HepG2 (cell line): ENCODE data around the gene TYW1B. TPM values are rescaled to one million over a fixed set of nuclear protein-coding genes. Genes with fewer than 3 reads are reported as not detected.
"Not testable (repeated sequence)": the region's sequence is repeated elsewhere in the genome, so short reads cannot be mapped to it uniquely, and the experiment has no call there.

Experiments
- ADNP ChIP-seq: sonication (generic); formaldehyde crosslinking; IDR thresholded peaks from 2 replicates; pipeline ENCODE4 v1.4.0; 2020; ENCODE audit warnings: missing genetic modification reagents
- ATF7 ChIP-seq, 2 experiments: fragments of 450-650 bp in 1 of 2; sonication (generic) in 1 of 2; formaldehyde crosslinking in 1 of 2; IDR thresholded peaks; 2 replicates each; pipeline versions ENCODE4 v1.4.0 to v1.6.1; 2016 to 2020; ENCODE audit warnings: antibody characterized with exemption in 1 of 2, mild to moderate bottlenecking in 1 of 2, missing genetic modification reagents in 1 of 2
- ERF ChIP-seq: IDR thresholded peaks from 2 replicates; pipeline ENCODE4 v1.6.1; 2018; ENCODE audit warnings: missing biosample characterization, missing genetic modification reagents
- FOSL2 ChIP-seq: sonication (generic); formaldehyde crosslinking; IDR thresholded peaks from 2 replicates; pipeline ENCODE4 v1.4.0; 2020; ENCODE audit warnings: missing genetic modification reagents
- IRX3 ChIP-seq: sonication (generic); formaldehyde crosslinking; IDR thresholded peaks from 2 replicates; pipeline ENCODE4 v1.8.1; 2023; ENCODE audit warnings: mild to moderate bottlenecking, low read depth, missing genetic modification reagents, borderline replicate concordance
- JUN ChIP-seq: sonication (generic); formaldehyde crosslinking; IDR thresholded peaks from 2 replicates; pipeline ENCODE4 v1.4.0; 2020; ENCODE audit warnings: mild to moderate bottlenecking, missing genetic modification reagents
- KLF16 ChIP-seq, 2 experiments: sonication (generic) in 1 of 2; formaldehyde crosslinking in 1 of 2; IDR thresholded peaks; 2 replicates each; pipeline versions ENCODE4 v1.6.1 to v1.8.0; 2016 to 2023; ENCODE audit warnings: missing genetic modification reagents in 2 of 2, missing compliant biosample characterization in 1 of 2
- SATB2 ChIP-seq: sonication (generic); formaldehyde crosslinking; IDR thresholded peaks from 2 replicates; pipeline ENCODE4 v1.5.0; 2020; ENCODE audit warnings: missing genetic modification reagents
- SP4 ChIP-seq: sonication (generic); formaldehyde crosslinking; IDR thresholded peaks from 2 replicates; pipeline ENCODE4 v1.8.1; 2023; ENCODE audit warnings: mild to moderate bottlenecking, missing genetic modification reagents
- TEAD3 ChIP-seq: optimal IDR thresholded peaks from 2 replicates; pipeline ENCODE3; 2016; ENCODE audit warnings: borderline replicate concordance
- TGIF2 ChIP-seq: IDR thresholded peaks from 2 replicates; pipeline ENCODE4 v1.6.1; 2016; ENCODE audit warnings: control low read depth, missing compliant biosample characterization
- ZNF224 ChIP-seq: sonication (generic); formaldehyde crosslinking; IDR thresholded peaks from 2 replicates; pipeline ENCODE4 v1.5.0; 2020; ENCODE audit warnings: mild to moderate bottlenecking, missing genetic modification reagents
- ZNF350 ChIP-seq: sonication (generic); formaldehyde crosslinking; IDR thresholded peaks from 2 replicates; pipeline ENCODE4 v1.4.0; 2020; ENCODE audit warnings: mild to moderate bottlenecking, low read depth, missing genetic modification reagents, borderline replicate concordance
- ZNF619 ChIP-seq: sonication (generic); formaldehyde crosslinking; IDR thresholded peaks from 2 replicates; pipeline ENCODE4 v1.4.0; 2020; ENCODE audit warnings: mild to moderate bottlenecking, missing genetic modification reagents
- ZNF777 ChIP-seq: sonication (generic); formaldehyde crosslinking; IDR thresholded peaks from 2 replicates; pipeline ENCODE4 v1.4.0; 2020; ENCODE audit warnings: missing genetic modification reagents
- ZNF792 ChIP-seq: IDR thresholded peaks from 2 replicates; pipeline ENCODE4 v1.6.1; 2016
- ZSCAN29 ChIP-seq: sonication (generic); formaldehyde crosslinking; conservative IDR thresholded peaks from 2 replicates; pipeline ENCODE4 v1.4.0; 2020; ENCODE audit warnings: mild to moderate bottlenecking, missing genetic modification reagents
- ZSCAN31 ChIP-seq: sonication (generic); formaldehyde crosslinking; IDR thresholded peaks from 2 replicates; pipeline ENCODE4 v1.5.0; 2020; ENCODE audit warnings: low read depth, mild to moderate bottlenecking, missing genetic modification reagents
- polyA plus RNA-seq, 8 experiments: library from polyadenylated mRNA; depleted of rRNA in 3 of 8; stranded (reverse) in 7 of 8; unstranded in 1 of 8; fragments of >200 nt; fragmentation: Illumina TruSeq in 4 of 8; extraction: Trizol in 4 of 8; gene quantifications; 2 replicates each; pipeline versions ENCODE4 v1.2.1 to v1.2.3, GENCODE V29; 2011 to 2016; ENCODE audit warnings: low read depth in 4 of 8, missing spikeins in 1 of 8, mixed read lengths in 1 of 8; ENCODE audit not compliant: insufficient read depth in 1 of 8
- total RNA-seq, 5 experiments: library from RNA; depleted of rRNA; stranded (reverse); fragments of >200 nt; fragmentation: Illumina TruSeq; extraction: Trizol; gene quantifications; 2 replicates each; pipeline ENCODE4 v1.2.3, GENCODE V29; 2016; ENCODE audit warnings: low read depth in 1 of 5
- TF ChIP-seq, protein P1 (sequence below): sonication (generic); IDR thresholded peaks from 2 replicates; pipeline ENCODE4 v1.6.1; 2016; ENCODE audit warnings: low read depth, borderline replicate concordance
- TF ChIP-seq, protein P2 (sequence below): sonication (generic); formaldehyde crosslinking; IDR thresholded peaks from one replicate; pipeline ENCODE4 v1.5.1; 2020; ENCODE audit warnings: mild to moderate bottlenecking, missing genetic modification reagents; ENCODE audit errors: not compliant biosample characterization

TYW1B gene
- total and polyA plus RNA-seq, 2 of the 13 experiments (the other 11 are each of a cell fraction or from before 2014, with no cell fraction given), result 2.0 to 5.5 TPM

- TF ChIP-seq, protein P1, sequence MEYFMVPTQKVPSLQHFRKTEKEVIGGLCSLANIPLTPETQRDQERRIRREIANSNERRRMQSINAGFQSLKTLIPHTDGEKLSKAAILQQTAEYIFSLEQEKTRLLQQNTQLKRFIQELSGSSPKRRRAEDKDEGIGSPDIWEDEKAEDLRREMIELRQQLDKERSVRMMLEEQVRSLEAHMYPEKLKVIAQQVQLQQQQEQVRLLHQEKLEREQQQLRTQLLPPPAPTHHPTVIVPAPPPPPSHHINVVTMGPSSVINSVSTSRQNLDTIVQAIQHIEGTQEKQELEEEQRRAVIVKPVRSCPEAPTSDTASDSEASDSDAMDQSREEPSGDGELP, result peak; percentile 81; the same call in 1 of the 2 replicates
- TF ChIP-seq JUN (CRISPR knock-in tag) (peak; percentile 79; the same call in 1 of the 2 replicates), TGIF2 (CRISPR knock-in tag) (0 out of 2 replicates have a peak, but pooled peaks have one; percentile 46), ZSCAN29 (CRISPR knock-in tag) (peak; percentile 77; the same call in 1 of the 2 replicates), ZNF792 (CRISPR knock-in tag) (0 out of 2 replicates have a peak, but pooled peaks have one; percentile 10), SATB2 (CRISPR knock-in tag) (0 out of 2 replicates have a peak, but pooled peaks have one; percentile 9), SP4 (CRISPR knock-in tag) (peak; percentile 19; the same call in 1 of the 2 replicates), ZNF619 (0 out of 2 replicates have a peak, but pooled peaks have one; percentile 20), ERF (CRISPR knock-in tag) (0 out of 2 replicates have a peak, but pooled peaks have one; percentile 32), TEAD3 (CRISPR knock-in tag) (peak; percentile 95), ZNF350 (CRISPR knock-in tag) (peak; percentile 46; the same call in 1 of the 2 replicates), ATF7 (IDR thresholded peaks at IDR 0.05) (peak; percentile 31), ADNP (CRISPR knock-in tag) (peak; percentile 56; the same call in 1 of the 2 replicates), IRX3 (0 out of 2 replicates have a peak, but pooled peaks have one; percentile 38), ZNF777 (CRISPR knock-in tag) (peak; percentile 84), KLF16 (CRISPR knock-in tag; IDR thresholded peaks at IDR 0.05) (peak in 1 of 2 experiments; percentile 36; a peak in 1 of 4 replicates), ZSCAN31 (peak; percentile 19; the same call in 1 of the 2 replicates), FOSL2 (CRISPR knock-in tag) (peak; percentile 47), ZNF224 (CRISPR knock-in tag) (0 out of 2 replicates have a peak, but pooled peaks have one; percentile 40)
- TF ChIP-seq ATF7 (CRISPR knock-in tag; IDR thresholded peaks at IDR 0.05), result not testable (repeated sequence)
- TF ChIP-seq, protein P2, sequence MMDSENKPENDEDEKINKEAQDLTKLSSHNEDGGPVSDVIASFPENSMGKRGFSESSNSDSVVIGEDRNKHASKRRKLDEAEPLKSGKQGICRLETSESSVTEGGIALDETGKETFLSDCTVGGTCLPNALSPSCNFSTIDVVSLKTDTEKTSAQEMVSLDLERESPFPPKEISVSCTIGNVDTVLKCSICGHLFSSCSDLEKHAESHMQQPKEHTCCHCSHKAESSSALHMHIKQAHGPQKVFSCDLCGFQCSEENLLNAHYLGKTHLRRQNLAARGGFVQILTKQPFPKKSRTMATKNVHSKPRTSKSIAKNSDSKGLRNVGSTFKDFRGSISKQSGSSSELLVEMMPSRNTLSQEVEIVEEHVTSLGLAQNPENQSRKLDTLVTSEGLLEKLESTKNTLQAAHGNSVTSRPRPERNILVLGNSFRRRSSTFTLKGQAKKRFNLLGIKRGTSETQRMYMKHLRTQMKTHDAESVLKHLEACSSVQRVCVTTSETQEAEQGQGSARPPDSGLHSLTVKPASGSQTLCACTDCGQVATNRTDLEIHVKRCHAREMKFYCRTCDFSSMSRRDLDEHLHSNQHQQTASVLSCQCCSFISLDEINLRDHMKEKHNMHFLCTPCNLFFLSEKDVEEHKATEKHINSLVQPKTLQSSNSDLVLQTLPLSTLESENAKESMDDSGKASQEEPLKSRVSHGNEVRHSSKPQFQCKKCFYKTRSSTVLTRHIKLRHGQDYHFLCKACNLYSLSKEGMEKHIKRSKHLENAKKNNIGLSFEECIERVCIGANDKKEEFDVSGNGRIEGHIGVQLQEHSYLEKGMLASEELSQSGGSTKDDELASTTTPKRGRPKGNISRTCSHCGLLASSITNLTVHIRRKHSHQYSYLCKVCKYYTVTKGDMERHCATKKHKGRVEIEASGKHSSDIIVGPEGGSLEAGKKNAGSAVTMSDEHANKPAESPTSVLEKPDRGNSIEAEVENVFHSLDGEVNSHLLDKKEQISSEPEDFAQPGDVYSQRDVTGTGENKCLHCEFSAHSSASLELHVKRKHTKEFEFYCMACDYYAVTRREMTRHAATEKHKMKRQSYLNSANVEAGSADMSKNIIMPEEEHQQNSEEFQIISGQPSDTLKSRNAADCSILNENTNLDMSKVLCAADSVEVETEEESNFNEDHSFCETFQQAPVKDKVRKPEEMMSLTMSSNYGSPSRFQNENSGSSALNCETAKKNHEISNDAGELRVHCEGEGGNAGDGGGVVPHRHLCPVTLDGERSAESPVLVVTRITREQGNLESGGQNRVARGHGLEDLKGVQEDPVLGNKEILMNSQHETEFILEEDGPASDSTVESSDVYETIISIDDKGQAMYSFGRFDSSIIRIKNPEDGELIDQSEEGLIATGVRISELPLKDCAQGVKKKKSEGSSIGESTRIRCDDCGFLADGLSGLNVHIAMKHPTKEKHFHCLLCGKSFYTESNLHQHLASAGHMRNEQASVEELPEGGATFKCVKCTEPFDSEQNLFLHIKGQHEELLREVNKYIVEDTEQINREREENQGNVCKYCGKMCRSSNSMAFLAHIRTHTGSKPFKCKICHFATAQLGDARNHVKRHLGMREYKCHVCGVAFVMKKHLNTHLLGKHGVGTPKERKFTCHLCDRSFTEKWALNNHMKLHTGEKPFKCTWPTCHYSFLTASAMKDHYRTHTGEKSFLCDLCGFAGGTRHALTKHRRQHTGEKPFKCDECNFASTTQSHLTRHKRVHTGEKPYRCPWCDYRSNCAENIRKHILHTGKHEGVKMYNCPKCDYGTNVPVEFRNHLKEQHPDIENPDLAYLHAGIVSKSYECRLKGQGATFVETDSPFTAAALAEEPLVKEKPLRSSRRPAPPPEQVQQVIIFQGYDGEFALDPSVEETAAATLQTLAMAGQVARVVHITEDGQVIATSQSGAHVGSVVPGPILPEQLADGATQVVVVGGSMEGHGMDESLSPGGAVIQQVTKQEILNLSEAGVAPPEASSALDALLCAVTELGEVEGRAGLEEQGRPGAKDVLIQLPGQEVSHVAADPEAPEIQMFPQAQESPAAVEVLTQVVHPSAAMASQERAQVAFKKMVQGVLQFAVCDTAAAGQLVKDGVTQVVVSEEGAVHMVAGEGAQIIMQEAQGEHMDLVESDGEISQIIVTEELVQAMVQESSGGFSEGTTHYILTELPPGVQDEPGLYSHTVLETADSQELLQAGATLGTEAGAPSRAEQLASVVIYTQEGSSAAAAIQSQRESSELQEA (CRISPR knock-in tag), result peak; percentile 71
Measured at GRCh38 chr7:72829687-72830354, 1.8 kb upstream of the TYW1B start (continued).
